ENCODE data around the gene MPZL2.

DNA sequence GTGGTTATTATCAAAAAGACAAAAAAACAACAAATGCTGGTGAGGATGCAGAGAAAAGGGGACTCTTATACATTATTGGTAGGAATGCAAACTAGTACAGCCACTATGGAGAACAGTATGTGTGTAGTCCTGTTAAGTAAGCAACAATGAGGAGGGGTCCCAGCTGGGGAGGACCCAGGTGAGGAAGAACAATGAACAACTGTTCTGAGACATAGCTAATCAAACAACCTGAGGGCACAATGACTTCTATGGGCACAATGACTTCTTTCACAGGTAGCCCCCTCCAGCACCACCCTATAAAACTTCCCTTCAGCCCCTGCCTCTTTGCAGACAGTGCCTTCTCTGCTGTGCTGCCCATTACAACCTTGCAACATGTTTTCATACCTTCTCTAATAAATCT lies 44.9 kb downstream of the MPZL2 start:
- TF ChIP-seq POLR2A (IDR thresholded peaks at IDR 0.05): no peak
- TF ChIP-seq, protein P1, sequence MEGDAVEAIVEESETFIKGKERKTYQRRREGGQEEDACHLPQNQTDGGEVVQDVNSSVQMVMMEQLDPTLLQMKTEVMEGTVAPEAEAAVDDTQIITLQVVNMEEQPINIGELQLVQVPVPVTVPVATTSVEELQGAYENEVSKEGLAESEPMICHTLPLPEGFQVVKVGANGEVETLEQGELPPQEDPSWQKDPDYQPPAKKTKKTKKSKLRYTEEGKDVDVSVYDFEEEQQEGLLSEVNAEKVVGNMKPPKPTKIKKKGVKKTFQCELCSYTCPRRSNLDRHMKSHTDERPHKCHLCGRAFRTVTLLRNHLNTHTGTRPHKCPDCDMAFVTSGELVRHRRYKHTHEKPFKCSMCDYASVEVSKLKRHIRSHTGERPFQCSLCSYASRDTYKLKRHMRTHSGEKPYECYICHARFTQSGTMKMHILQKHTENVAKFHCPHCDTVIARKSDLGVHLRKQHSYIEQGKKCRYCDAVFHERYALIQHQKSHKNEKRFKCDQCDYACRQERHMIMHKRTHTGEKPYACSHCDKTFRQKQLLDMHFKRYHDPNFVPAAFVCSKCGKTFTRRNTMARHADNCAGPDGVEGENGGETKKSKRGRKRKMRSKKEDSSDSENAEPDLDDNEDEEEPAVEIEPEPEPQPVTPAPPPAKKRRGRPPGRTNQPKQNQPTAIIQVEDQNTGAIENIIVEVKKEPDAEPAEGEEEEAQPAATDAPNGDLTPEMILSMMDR (IDR thresholded peaks at IDR 0.05): no peak

All from esophagus squamous epithelium (tissue), 4 donors.